GM23338 (cell line): ENCODE data around the gene PIANP. TPM values are rescaled to one million over a fixed set of nuclear protein-coding genes. Genes with fewer than 3 reads are reported as not detected.

Source experiments
- ATAC-seq: fragments of 200-7000 bp; cut with Tn5 transposase; 3 replicates; pipeline ENCODE4 v1.9.1; 2020
- DNase-seq: peaks from one replicate; pipeline ENCODE4 v3.0.0-alpha.2; 2015; ENCODE audit warnings: low spot score
- H2AFZ ChIP-seq: fragments of 200-600 bp; sonication (generic); 2 replicates; pipeline ENCODE4 v1.8.0; 2016; ENCODE audit warnings: antibody characterized with exemption, mild to moderate bottlenecking, moderate library complexity
- H3F3A ChIP-seq: fragments of 200-600 bp; sonication (generic); replicated peaks from 2 replicates; pipeline ENCODE4 v1.8.0; 2017; ENCODE audit warnings: antibody characterized with exemption, mixed run types, low read depth
- H3K27ac ChIP-seq: fragments of 200-600 bp; sonication (generic); 2 replicates; pipeline ENCODE4 v1.6.1; 2016; ENCODE audit warnings: low read depth
- H3K27me3 ChIP-seq: fragments of 200-600 bp; sonication (generic); 2 replicates; pipeline ENCODE4 v1.8.0; 2016; ENCODE audit warnings: mild to moderate bottlenecking, mixed run types, moderate library complexity; ENCODE audit not compliant: insufficient read depth
- H3K36me3 ChIP-seq: fragments of 200-600 bp; sonication (generic); 2 replicates; pipeline ENCODE4 v1.8.0; 2016; ENCODE audit warnings: mild to moderate bottlenecking; ENCODE audit not compliant: insufficient read depth
- H3K4me1 ChIP-seq: fragments of 200-600 bp; sonication (generic); 2 replicates; pipeline ENCODE4 v1.8.0; 2016; ENCODE audit warnings: mild to moderate bottlenecking, moderate library complexity; ENCODE audit not compliant: insufficient read depth
- H3K4me2 ChIP-seq: fragments of 200-600 bp; sonication (generic); 2 replicates; pipeline ENCODE4 v1.7.1; 2017; ENCODE audit warnings: mixed run types
- H3K4me3 ChIP-seq: fragments of 200-600 bp; sonication (generic); 2 replicates; pipeline ENCODE4 v1.6.1; 2016; ENCODE audit warnings: mixed run types
- H3K79me2 ChIP-seq: fragments of 200-600 bp; sonication (generic); replicated peaks from 2 replicates; pipeline ENCODE4 v1.8.0; 2017; ENCODE audit warnings: mild to moderate bottlenecking; ENCODE audit not compliant: insufficient read depth
- H3K9me2 ChIP-seq: fragments of 200-600 bp; sonication (generic); 2 replicates; pipeline ENCODE4 v1.8.0; 2017; ENCODE audit not compliant: insufficient read depth
- H4K20me1 ChIP-seq: fragments of 200-600 bp; sonication (generic); replicated peaks from 2 replicates; pipeline ENCODE4 v1.8.0; 2017; ENCODE audit warnings: mild to moderate bottlenecking; ENCODE audit not compliant: insufficient read depth
- H3K27ac Mint-ChIP-seq: 2 replicates; pipeline ENCODE4 v1.8.0; 2020; ENCODE audit warnings: inconsistent platforms, mild to moderate bottlenecking, moderate library complexity, mixed read lengths
- H3K27me3 Mint-ChIP-seq: 3 replicates; pipeline ENCODE4 v1.8.0; 2022; ENCODE audit warnings: low read depth, mild to moderate bottlenecking, moderate library complexity, mixed read lengths, inconsistent platforms; ENCODE audit not compliant: insufficient read depth, poor library complexity
- H3K36me3 Mint-ChIP-seq: 3 replicates; pipeline ENCODE4 v1.8.0; 2021; ENCODE audit warnings: low read depth, mild to moderate bottlenecking, inconsistent platforms, moderate library complexity, mixed read lengths
- H3K4me1 Mint-ChIP-seq: 3 replicates; pipeline ENCODE4 v1.8.0; 2020; ENCODE audit warnings: mild to moderate bottlenecking, inconsistent platforms, mixed read lengths
- H3K4me3 Mint-ChIP-seq: 3 replicates; pipeline ENCODE4 v1.8.0; 2021; ENCODE audit warnings: moderate library complexity, mild to moderate bottlenecking, inconsistent platforms, mixed read lengths
- H3K9me3 Mint-ChIP-seq: 3 replicates; pipeline ENCODE4 v1.8.0; 2020; ENCODE audit warnings: moderate library complexity, mild to moderate bottlenecking, inconsistent platforms, mixed read lengths
- EZH2 ChIP-seq: fragments of 200-600 bp; sonication (generic); IDR thresholded peaks from one replicate; pipeline ENCODE4 v1.8.0; 2017; ENCODE audit warnings: antibody characterized with exemption, mild to moderate bottlenecking, low read depth; ENCODE audit not compliant: unreplicated experiment
- EZH2phosphoT487 ChIP-seq: fragments of 200-600 bp; sonication (generic); IDR thresholded peaks from one replicate; pipeline ENCODE4 v1.8.1; 2018; ENCODE audit warnings: antibody characterized with exemption; ENCODE audit not compliant: unreplicated experiment
- NANOG ChIP-seq: IDR thresholded peaks from 2 replicates; pipeline ENCODE4 v1.6.1; 2016; ENCODE audit warnings: antibody characterized with exemption, borderline replicate concordance
- ZNF331 ChIP-seq: fragments of 250-450 bp; sonication (Bioruptor Pico); IDR thresholded peaks from 2 replicates; pipeline ENCODE4 v1.5.0; 2020; ENCODE audit warnings: low read depth, mild to moderate bottlenecking, moderate library complexity
- polyA plus RNA-seq: library from polyadenylated mRNA; unstranded; fragments of >200 nt; fragmentation: Nextera tagmentation; extraction: Ambion mirVana; gene quantifications from 2 replicates; pipeline ENCODE4 v1.2.1, GENCODE V29; 2016
- total RNA-seq: library from RNA; depleted of rRNA; stranded (reverse); fragments of >200 nt; shearing (Covaris generic); gene quantifications from 2 replicates; pipeline ENCODE4 v1.2.3, GENCODE V29; 2014
- TF ChIP-seq, protein P1 (sequence below): fragments of 250-450 bp; sonication (Bioruptor Pico); IDR thresholded peaks from 2 replicates; pipeline ENCODE4 v1.5.0; 2020; ENCODE audit warnings: mild to moderate bottlenecking, moderate library complexity
- TF ChIP-seq, protein P2 (sequence below): IDR thresholded peaks from 2 replicates; pipeline ENCODE4 v1.6.1; 2016; ENCODE audit warnings: antibody characterized with exemption

The PIANP gene
- total and polyA plus RNA-seq, 2 experiments from 2014 or later, result 2.2 to 6.4 TPM

GRCh38 chr12:6692888-6693287 lies 7.7 kb downstream of the PIANP start (continued):
- TF ChIP-seq, protein P1, sequence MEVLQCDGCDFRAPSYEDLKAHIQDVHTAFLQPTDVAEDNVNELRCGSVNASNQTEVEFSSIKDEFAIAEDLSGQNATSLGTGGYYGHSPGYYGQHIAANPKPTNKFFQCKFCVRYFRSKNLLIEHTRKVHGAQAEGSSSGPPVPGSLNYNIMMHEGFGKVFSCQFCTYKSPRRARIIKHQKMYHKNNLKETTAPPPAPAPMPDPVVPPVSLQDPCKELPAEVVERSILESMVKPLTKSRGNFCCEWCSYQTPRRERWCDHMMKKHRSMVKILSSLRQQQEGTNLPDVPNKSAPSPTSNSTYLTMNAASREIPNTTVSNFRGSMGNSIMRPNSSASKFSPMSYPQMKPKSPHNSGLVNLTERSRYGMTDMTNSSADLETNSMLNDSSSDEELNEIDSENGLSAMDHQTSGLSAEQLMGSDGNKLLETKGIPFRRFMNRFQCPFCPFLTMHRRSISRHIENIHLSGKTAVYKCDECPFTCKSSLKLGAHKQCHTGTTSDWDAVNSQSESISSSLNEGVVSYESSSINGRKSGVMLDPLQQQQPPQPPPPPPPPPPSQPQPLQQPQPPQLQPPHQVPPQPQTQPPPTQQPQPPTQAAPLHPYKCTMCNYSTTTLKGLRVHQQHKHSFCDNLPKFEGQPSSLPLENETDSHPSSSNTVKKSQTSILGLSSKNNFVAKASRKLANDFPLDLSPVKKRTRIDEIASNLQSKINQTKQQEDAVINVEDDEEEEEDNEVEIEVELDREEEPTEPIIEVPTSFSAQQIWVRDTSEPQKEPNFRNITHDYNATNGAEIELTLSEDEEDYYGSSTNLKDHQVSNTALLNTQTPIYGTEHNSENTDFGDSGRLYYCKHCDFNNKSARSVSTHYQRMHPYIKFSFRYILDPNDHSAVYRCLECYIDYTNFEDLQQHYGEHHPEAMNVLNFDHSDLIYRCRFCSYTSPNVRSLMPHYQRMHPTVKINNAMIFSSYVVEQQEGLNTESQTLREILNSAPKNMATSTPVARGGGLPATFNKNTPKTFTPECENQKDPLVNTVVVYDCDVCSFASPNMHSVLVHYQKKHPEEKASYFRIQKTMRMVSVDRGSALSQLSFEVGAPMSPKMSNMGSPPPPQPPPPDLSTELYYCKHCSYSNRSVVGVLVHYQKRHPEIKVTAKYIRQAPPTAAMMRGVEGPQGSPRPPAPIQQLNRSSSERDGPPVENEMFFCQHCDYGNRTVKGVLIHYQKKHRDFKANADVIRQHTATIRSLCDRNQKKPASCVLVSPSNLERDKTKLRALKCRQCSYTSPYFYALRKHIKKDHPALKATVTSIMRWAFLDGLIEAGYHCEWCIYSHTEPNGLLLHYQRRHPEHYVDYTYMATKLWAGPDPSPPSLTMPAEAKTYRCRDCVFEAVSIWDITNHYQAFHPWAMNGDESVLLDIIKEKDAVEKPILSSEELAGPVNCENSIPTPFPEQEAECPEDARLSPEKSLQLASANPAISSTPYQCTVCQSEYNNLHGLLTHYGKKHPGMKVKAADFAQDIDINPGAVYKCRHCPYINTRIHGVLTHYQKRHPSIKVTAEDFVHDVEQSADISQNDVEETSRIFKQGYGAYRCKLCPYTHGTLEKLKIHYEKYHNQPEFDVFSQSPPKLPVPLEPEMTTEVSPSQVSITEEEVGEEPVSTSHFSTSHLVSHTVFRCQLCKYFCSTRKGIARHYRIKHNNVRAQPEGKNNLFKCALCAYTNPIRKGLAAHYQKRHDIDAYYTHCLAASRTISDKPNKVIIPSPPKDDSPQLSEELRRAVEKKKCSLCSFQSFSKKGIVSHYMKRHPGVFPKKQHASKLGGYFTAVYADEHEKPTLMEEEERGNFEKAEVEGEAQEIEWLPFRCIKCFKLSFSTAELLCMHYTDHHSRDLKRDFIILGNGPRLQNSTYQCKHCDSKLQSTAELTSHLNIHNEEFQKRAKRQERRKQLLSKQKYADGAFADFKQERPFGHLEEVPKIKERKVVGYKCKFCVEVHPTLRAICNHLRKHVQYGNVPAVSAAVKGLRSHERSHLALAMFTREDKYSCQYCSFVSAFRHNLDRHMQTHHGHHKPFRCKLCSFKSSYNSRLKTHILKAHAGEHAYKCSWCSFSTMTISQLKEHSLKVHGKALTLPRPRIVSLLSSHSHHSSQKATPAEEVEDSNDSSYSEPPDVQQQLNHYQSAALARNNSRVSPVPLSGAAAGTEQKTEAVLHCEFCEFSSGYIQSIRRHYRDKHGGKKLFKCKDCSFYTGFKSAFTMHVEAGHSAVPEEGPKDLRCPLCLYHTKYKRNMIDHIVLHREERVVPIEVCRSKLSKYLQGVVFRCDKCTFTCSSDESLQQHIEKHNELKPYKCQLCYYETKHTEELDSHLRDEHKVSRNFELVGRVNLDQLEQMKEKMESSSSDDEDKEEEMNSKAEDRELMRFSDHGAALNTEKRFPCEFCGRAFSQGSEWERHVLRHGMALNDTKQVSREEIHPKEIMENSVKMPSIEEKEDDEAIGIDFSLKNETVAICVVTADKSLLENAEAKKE (CRISPR knock-in tag), result no peak
- no peak for TF ChIP-seq ZNF331
- TF ChIP-seq, protein P2, sequence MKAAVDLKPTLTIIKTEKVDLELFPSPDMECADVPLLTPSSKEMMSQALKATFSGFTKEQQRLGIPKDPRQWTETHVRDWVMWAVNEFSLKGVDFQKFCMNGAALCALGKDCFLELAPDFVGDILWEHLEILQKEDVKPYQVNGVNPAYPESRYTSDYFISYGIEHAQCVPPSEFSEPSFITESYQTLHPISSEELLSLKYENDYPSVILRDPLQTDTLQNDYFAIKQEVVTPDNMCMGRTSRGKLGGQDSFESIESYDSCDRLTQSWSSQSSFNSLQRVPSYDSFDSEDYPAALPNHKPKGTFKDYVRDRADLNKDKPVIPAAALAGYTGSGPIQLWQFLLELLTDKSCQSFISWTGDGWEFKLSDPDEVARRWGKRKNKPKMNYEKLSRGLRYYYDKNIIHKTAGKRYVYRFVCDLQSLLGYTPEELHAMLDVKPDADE, result no peak

DNA sequence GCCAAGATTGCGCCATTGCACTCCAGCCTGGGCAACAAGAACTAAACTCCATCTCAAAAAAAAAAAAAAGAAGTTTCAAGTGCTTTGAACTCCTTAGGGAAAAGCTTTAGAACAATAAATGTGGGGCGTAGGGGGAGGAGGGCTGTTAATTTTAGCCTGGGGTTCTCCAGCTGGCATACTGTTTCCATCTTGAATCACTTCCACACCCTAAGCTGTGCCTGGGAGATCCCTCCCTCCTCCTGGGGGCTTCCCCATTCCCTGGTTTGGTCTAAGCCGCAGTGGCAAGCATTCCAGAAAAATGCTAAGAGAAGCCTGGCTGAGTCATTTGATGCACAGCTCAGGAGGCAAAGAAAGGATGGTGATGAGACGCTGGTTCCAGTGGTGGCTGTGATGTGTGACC lies 9.1 kb downstream of the PIANP start:
- no peak for ATAC-seq
- peaks cover 32% of the 10 kb centered on the region for H3K4me1 Mint-ChIP-seq
- no peaks in the 10 kb centered on the region; the same call in 2 of the 3 replicates for H3K36me3 Mint-ChIP-seq
- no peaks in the 10 kb centered on the region for H3K36me3 ChIP-seq
- H3F3A ChIP-seq, result peaks cover 12% of the 10 kb centered on the region; the same call in 1 of the 2 replicates
- H3K27ac ChIP-seq, result no peak overlapping the region
- H3K79me2 ChIP-seq, result peaks cover 23% of the 10 kb centered on the region
- no peak overlapping the region for H3K4me3 Mint-ChIP-seq
- H3K27ac Mint-ChIP-seq, result no peak overlapping the region
- H4K20me1 ChIP-seq, result no peaks in the 10 kb centered on the region
- H3K4me1 ChIP-seq, result peaks cover 18% of the 10 kb centered on the region
- no peaks in the 10 kb centered on the region for H3K27me3 ChIP-seq
- no peak overlapping the region for H3K4me3 ChIP-seq
- no peak overlapping the region for H2AFZ ChIP-seq
- H3K27me3 Mint-ChIP-seq, result peaks cover 14% of the 10 kb centered on the region
- peak; percentile 6 for DNase-seq
- no peak overlapping the region for H3K4me2 ChIP-seq
- H3K9me2 ChIP-seq, result no peaks in the 10 kb centered on the region
- H3K9me3 Mint-ChIP-seq, result no peaks in the 10 kb centered on the region
- no peak for TF ChIP-seq EZH2phosphoT487
- no peak for TF ChIP-seq EZH2
- TF ChIP-seq, protein P1 (CRISPR knock-in tag), result no peak
- no peak for TF ChIP-seq NANOG
